Measurements from ENCODE around the gene SZRD1.

DNA sequence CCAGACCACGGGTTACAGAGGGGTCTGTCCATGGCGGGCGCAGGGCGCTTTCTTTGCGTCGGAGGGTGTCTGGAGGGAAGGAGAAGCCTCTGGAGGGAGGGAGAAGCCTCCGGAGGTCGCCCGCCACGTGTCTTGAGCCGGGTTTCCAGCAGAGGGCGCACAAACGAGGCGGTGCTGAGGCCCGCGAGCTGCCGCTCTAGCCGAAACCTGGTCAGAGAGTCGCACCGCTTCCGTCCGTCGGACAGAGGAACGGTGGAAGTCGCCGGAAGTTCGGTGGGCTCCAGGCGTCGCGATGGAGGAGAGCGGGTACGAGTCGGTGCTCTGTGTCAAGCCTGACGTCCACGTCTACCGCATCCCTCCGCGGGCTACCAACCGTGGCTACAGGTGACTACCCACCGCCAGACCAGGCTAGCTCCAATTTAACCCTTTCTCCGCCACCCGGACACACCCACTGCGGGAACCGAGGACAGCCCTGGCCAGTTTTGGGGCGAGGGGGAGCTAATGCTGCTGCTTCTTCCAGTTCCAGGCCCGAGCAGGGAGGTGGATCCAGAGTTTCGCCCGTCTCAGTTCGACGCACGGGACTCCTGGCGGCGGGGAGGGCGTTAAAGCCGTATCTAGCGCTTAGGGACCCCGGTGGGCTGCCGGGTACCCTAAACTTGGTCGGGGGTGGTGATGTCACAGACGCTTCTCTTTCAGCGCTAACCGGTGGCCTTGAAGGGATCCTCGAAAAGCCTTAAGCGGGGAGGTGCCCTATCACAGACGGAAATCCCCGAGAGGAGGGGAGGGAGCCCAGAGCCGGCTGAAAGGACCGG lies 73.6 kb downstream of the SZRD1 start, which contains the start of gene NECAP2:
- TF ChIP-seq CTCF (IDR thresholded peaks at IDR 0.05) (peak; percentile 96), ZFX (IDR thresholded peaks at IDR 0.05; ENCODE audit: borderline replicate concordance) (no peak)

All from 22Rv1 (cell line).